H9 (cell line): ENCODE results near the gene UQCRHL. TPM values are rescaled to one million over a fixed set of nuclear protein-coding genes. Genes with fewer than 3 reads are reported as not detected.

ENCODE experiments used
- DNase-seq: peaks from one replicate; pipeline ENCODE4 v3.0.0-alpha.2; 2017
- H2AFZ ChIP-seq: one replicate; pipeline ENCODE4 v1.6.1; 2013; ENCODE audit warnings: mild to moderate bottlenecking, low read length, control low read depth, moderate library complexity
- H2AK5ac ChIP-seq: 2 replicates; pipeline ENCODE4 v1.6.1; 2013; ENCODE audit warnings: low read length, control low read depth, mixed read lengths; ENCODE audit not compliant: insufficient read length
- H2BK120ac ChIP-seq: one replicate; pipeline ENCODE4 v1.6.1; 2013; ENCODE audit warnings: low read depth, mild to moderate bottlenecking, low read length, control low read depth, inconsistent platforms; ENCODE audit not compliant: poor library complexity, severe bottlenecking
- H2BK12ac ChIP-seq: 2 replicates; pipeline ENCODE4 v1.6.1; 2013; ENCODE audit warnings: low read length, control low read depth, mixed read lengths, low read depth; ENCODE audit not compliant: insufficient read length
- H2BK15ac ChIP-seq: 2 replicates; pipeline ENCODE4 v1.6.1; 2013; ENCODE audit warnings: low read depth, low read length, control low read depth
- H2BK20ac ChIP-seq: one replicate; pipeline ENCODE4 v1.6.1; 2013; ENCODE audit warnings: low read depth, mild to moderate bottlenecking, low read length, control low read depth, inconsistent platforms; ENCODE audit not compliant: poor library complexity, severe bottlenecking
- H2BK5ac ChIP-seq: 2 replicates; pipeline ENCODE4 v1.6.1; 2013; ENCODE audit warnings: low read length, control low read depth, mixed read lengths; ENCODE audit not compliant: insufficient read length
- H3K14ac ChIP-seq: 2 replicates; pipeline ENCODE4 v1.6.1; 2013; ENCODE audit warnings: low read length, control low read depth; ENCODE audit not compliant: insufficient read depth
- H3K18ac ChIP-seq: 2 replicates; pipeline ENCODE4 v1.6.1; 2013; ENCODE audit warnings: low read depth, mild to moderate bottlenecking, mixed read lengths, low read length, control low read depth; ENCODE audit not compliant: insufficient read length
- H3K23ac ChIP-seq: 2 replicates; pipeline ENCODE4 v1.6.1; 2013; ENCODE audit warnings: low read length, control low read depth, mixed read lengths, low read depth; ENCODE audit not compliant: insufficient read length
- H3K23me2 ChIP-seq: 2 replicates; pipeline ENCODE4 v1.6.1; 2013; ENCODE audit warnings: low read depth, mild to moderate bottlenecking, mixed read lengths, low read length, control low read depth; ENCODE audit not compliant: insufficient read length, poor library complexity, severe bottlenecking
- H3K27ac ChIP-seq: 2 replicates; pipeline ENCODE4 v1.5.1; 2013; ENCODE audit warnings: low read length, control low read depth, mixed read lengths, low read depth; ENCODE audit not compliant: insufficient read length
- H3K27me3 ChIP-seq: 2 replicates; pipeline ENCODE4 v1.6.1; 2013; ENCODE audit warnings: low read length, control low read depth, inconsistent platforms; ENCODE audit not compliant: insufficient read depth
- H3K4ac ChIP-seq: 2 replicates; pipeline ENCODE4 v1.6.1; 2013; ENCODE audit warnings: low read depth, mild to moderate bottlenecking, control low read depth, inconsistent platforms, low read length, moderate library complexity
- H3K4me1 ChIP-seq: 2 replicates; pipeline ENCODE4 v1.6.1; 2013; ENCODE audit warnings: low read length, control low read depth, inconsistent platforms; ENCODE audit not compliant: insufficient read depth
- H3K4me2 ChIP-seq: 2 replicates; pipeline ENCODE4 v1.6.1; 2013; ENCODE audit warnings: low read length, control low read depth, mixed read lengths; ENCODE audit not compliant: insufficient read length, insufficient read depth
- H3K56ac ChIP-seq: 2 replicates; pipeline ENCODE4 v1.6.1; 2013; ENCODE audit warnings: low read depth, mild to moderate bottlenecking, mixed read lengths, low read length, control low read depth; ENCODE audit not compliant: insufficient read length
- H3K79me1 ChIP-seq: 2 replicates; pipeline ENCODE4 v1.6.1; 2013; ENCODE audit warnings: low read depth, mild to moderate bottlenecking, moderate library complexity, low read length, control low read depth, inconsistent platforms; ENCODE audit not compliant: insufficient read depth, poor library complexity, severe bottlenecking
- H3K79me2 ChIP-seq: 2 replicates; pipeline ENCODE4 v1.6.1; 2013; ENCODE audit warnings: low read length, control low read depth, inconsistent platforms; ENCODE audit not compliant: insufficient read depth
- H3K9ac ChIP-seq: 2 replicates; pipeline ENCODE4 v1.6.1; 2013; ENCODE audit warnings: low read length, control low read depth, mixed read lengths; ENCODE audit not compliant: insufficient read length; ENCODE audit errors: extremely low read depth
- H3K9me3 ChIP-seq: one replicate; pipeline ENCODE4 v1.6.1; 2013; ENCODE audit warnings: low read depth, low read length, inconsistent platforms; ENCODE audit not compliant: control insufficient read depth
- H3T11ph ChIP-seq: one replicate; pipeline ENCODE4 v1.6.1; 2013; ENCODE audit warnings: mild to moderate bottlenecking, low read length, control low read depth, inconsistent platforms
- H4K20me1 ChIP-seq: one replicate; pipeline ENCODE4 v1.6.1; 2013; ENCODE audit not compliant: control insufficient read depth, insufficient read length, insufficient read depth
- H4K5ac ChIP-seq: 2 replicates; pipeline ENCODE4 v1.6.1; 2013; ENCODE audit warnings: low read depth, mild to moderate bottlenecking, mixed read lengths, low read length, control low read depth; ENCODE audit not compliant: insufficient read length
- H4K8ac ChIP-seq: replicated peaks from 2 replicates; pipeline ENCODE4 v1.6.1; 2013; ENCODE audit warnings: low read length, control low read depth, mixed read lengths, low read depth; ENCODE audit not compliant: insufficient read length
- H4K91ac ChIP-seq: 2 replicates; pipeline ENCODE4 v1.6.1; 2013; ENCODE audit warnings: low read depth, mild to moderate bottlenecking, moderate library complexity, mixed read lengths, low read length, control low read depth; ENCODE audit not compliant: insufficient read length
- H3K27ac Mint-ChIP-seq, 3 experiments: 2 replicates in 2 of 3; 3 replicates in 1 of 3; pipeline ENCODE4 v1.8.0; 2020 to 2021; ENCODE audit warnings: mixed read lengths in 3 of 3, mild to moderate bottlenecking in 1 of 3, moderate library complexity in 1 of 3
- H3K27me3 Mint-ChIP-seq: 2 replicates; pipeline ENCODE4 v1.8.0; 2021; ENCODE audit warnings: low read depth, mild to moderate bottlenecking, moderate library complexity, mixed read lengths
- H3K36me3 Mint-ChIP-seq, 3 experiments: 2 replicates in 2 of 3; 3 replicates in 1 of 3; pipeline ENCODE4 v1.8.0; 2020 to 2021; ENCODE audit warnings: low read depth in 3 of 3, mixed read lengths in 3 of 3; ENCODE audit not compliant: insufficient read depth in 1 of 3
- H3K4me1 Mint-ChIP-seq, 2 experiments: 2 replicates each; pipeline ENCODE4 v1.8.0; 2020; ENCODE audit warnings: mixed read lengths in 2 of 2
- H3K4me3 Mint-ChIP-seq, 2 experiments: 2 replicates in 1 of 2; 3 replicates in 1 of 2; pipeline ENCODE4 v1.8.0; 2020 to 2021; ENCODE audit warnings: mild to moderate bottlenecking in 2 of 2, mixed read lengths in 2 of 2, moderate library complexity in 1 of 2
- H3K9me3 Mint-ChIP-seq, 2 experiments: 2 replicates in 1 of 2; 3 replicates in 1 of 2; pipeline ENCODE4 v1.8.0; 2020; ENCODE audit warnings: mild to moderate bottlenecking in 2 of 2, mixed read lengths in 2 of 2, moderate library complexity in 1 of 2
- CTCF ChIP-seq: fragments of 200-600 bp; sonication (generic); conservative IDR thresholded peaks from 3 replicates; pipeline ENCODE4 v1.8.0; 2021; ENCODE audit warnings: antibody characterized with exemption, mild to moderate bottlenecking
- WGBS: extraction: QIAGEN DNeasy Blood & Tissue Kit; methylation state at CpG from one replicate; pipeline ENCODE4 v1.1.7; 2013; ENCODE audit warnings: missing lambda C conversion rate, low lambda C conversion rate, mixed read lengths; ENCODE audit not compliant: insufficient read length; ENCODE audit errors: extremely low coverage; 5-methylcytosine and 5-hydroxymethylcytosine counted together
- total RNA-seq: library from RNA; stranded (reverse); gene quantifications from 2 replicates; pipeline ENCODE4 v1.2.1, GENCODE V29; 2021

UQCRHL gene
- total RNA-seq, 1 experiment from 2014 or later, result 2.0 TPM

DNA sequence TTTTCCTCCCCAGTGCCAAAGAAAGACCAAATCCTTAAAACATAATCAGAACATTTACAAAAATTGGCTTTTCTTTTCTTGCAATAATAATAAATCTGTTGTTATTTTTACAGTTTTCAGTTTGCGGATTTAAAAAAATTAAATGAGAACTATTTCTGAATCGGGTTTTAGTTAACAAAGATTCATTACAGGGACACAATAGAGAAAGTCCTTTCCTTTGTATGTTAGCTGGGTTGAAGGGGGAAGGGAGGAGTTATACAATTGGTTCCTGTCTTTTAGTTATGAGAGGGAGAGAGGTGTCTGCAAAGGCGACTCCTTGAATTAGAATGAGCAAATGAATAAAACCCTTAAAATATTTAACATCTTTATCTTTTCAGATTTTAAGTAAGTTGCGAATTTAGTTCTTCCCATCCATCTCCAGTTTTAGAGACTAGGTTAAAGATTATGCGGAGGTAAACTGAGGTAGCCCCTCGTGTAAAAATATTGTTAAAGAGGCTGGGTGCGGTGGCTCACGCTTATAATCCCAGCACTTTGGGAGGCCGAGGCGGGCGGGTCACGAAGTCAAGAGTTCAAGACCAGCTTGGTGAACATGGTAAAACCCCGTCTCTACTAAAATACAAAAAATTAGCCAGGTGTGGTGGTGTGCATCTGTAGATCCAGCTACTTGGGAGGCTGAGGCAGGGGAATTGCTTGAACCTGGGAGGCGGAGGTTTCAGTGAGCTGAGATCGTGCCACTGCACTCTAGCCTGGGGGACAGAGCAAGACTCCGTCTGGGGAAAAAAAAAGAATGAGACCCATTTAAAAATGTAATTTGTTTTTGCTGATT lies 44.0 kb upstream of the UQCRHL start:
- H3K23ac ChIP-seq, result no peak overlapping the region
- H2BK15ac ChIP-seq, result no peak overlapping the region
- H3K36me3 Mint-ChIP-seq, result peaks cover 0 to 2% (median 2%) of the 10 kb centered on the region in 3 experiments; a peak in 2 of 7 replicates
- peaks cover 2% of the 10 kb centered on the region; the same call in 1 of the 2 replicates for H3K4me1 ChIP-seq
- no peak overlapping the region for H3K56ac ChIP-seq
- no peaks in the 10 kb centered on the region; the same call in 1 of the 2 replicates for H3K27me3 Mint-ChIP-seq
- H3K9ac ChIP-seq, result no peak overlapping the region
- peaks cover 13% of the 10 kb centered on the region; the same call in 1 of the 2 replicates for H3K79me2 ChIP-seq
- no peak overlapping the region for H3T11ph ChIP-seq
- no peak overlapping the region for H3K4ac ChIP-seq
- DNase-seq, result no peak
- no peak overlapping the region for H4K8ac ChIP-seq
- no peak overlapping the region for H4K91ac ChIP-seq
- H2BK20ac ChIP-seq, result no peak overlapping the region
- H3K79me1 ChIP-seq, result peaks cover 3% of the 10 kb centered on the region
- peak overlapping the region; percentile 42 to 54 for H3K4me3 Mint-ChIP-seq
- H4K20me1 ChIP-seq, result no peaks in the 10 kb centered on the region
- H3K27ac ChIP-seq, result no peak overlapping the region
- H3K9me3 Mint-ChIP-seq, result no peaks in the 10 kb centered on the region; a peak in 1 of 5 replicates
- no peak overlapping the region for H2AFZ ChIP-seq
- no peak overlapping the region for H4K5ac ChIP-seq
- peaks cover 21% of the 10 kb centered on the region for H3K23me2 ChIP-seq
- H3K18ac ChIP-seq, result no peak overlapping the region
- no peak overlapping the region for H3K4me2 ChIP-seq
- no peak overlapping the region for H2BK5ac ChIP-seq
- no peak for TF ChIP-seq CTCF
- H3K14ac ChIP-seq, result no peak overlapping the region
- H3K27ac Mint-ChIP-seq, result peak overlapping the region; percentile 75 to 84 (median 77); a peak in 6 of 7 replicates
- peaks cover 27 to 29% of the 10 kb centered on the region in 2 experiments for H3K4me1 Mint-ChIP-seq
- no peaks in the 10 kb centered on the region for H3K9me3 ChIP-seq
- no peak overlapping the region for H2BK120ac ChIP-seq
- no peak overlapping the region for H2AK5ac ChIP-seq
- H2BK12ac ChIP-seq, result no peak overlapping the region
- H3K27me3 ChIP-seq, result no peaks in the 10 kb centered on the region
- no CpG with 5 or more reads among the region's 16 CpGs for WGBS
